HG02571 (cell line): Measurements from ENCODE around the gene RGS1.

ENCODE experiments used
- ATAC-seq: cut with Tn5 transposase; IDR thresholded peaks from one replicate; pipeline ENCODE4 v1.9.1; 2021; ENCODE audit warnings: mild to moderate bottlenecking, moderate library complexity; ENCODE audit not compliant: unreplicated experiment

RGS1 gene

GRCh38 chr1:192580351-192580962, 4.9 kb downstream of the RGS1 start:
- ATAC-seq: peak; percentile 39

GRCh38 chr1:192581131-192581927, 5.8 kb downstream of the RGS1 start:
- peak; percentile 4 for ATAC-seq

- ATAC-seq: no peak
These were observed 9.3 kb downstream of the RGS1 start for GRCh38 chr1:192584866-192585265.

- no peak for ATAC-seq
These were observed 12.1 kb downstream of the RGS1 start for GRCh38 chr1:192587386-192588266.

GRCh38 chr1:192588546-192588945, 13.0 kb downstream of the RGS1 start:
- ATAC-seq: no peak

GRCh38 chr1:192589813-192590212, 14.2 kb downstream of the RGS1 start:
- ATAC-seq: no peak

- no peak for ATAC-seq
These were observed 16.9 kb downstream of the RGS1 start for GRCh38 chr1:192592517-192592916.

- ATAC-seq: no peak
These were observed 17.6 kb downstream of the RGS1 start for GRCh38 chr1:192592981-192593708.

GRCh38 chr1:192595299-192595698, 19.7 kb downstream of the RGS1 start:
- ATAC-seq: no peak

- ATAC-seq: no peak
These were observed 23.0 kb downstream of the RGS1 start for GRCh38 chr1:192598589-192598988.

- no peak for ATAC-seq
These were observed 24.7 kb downstream of the RGS1 start for GRCh38 chr1:192600275-192600674.

- ATAC-seq: peak; percentile 57
These were observed 25.6 kb downstream of the RGS1 start for GRCh38 chr1:192601143-192601542.

- peak; percentile 49 for ATAC-seq
These were observed 26.0 kb downstream of the RGS1 start for GRCh38 chr1:192601567-192601966.

- no peak for ATAC-seq
These were observed 27.2 kb downstream of the RGS1 start for GRCh38 chr1:192602757-192603156.

GRCh38 chr1:192603218-192603787, 27.7 kb downstream of the RGS1 start:
- no peak for ATAC-seq

- ATAC-seq: peak; percentile 33
These were observed 29.5 kb downstream of the RGS1 start for GRCh38 chr1:192604979-192605620.

GRCh38 chr1:192608671-192609070, 33.1 kb downstream of the RGS1 start:
- ATAC-seq: no peak

- peak; percentile 99 for ATAC-seq
These were observed 33.8 kb downstream of the RGS1 start for GRCh38 chr1:192609110-192610079.
